Neural progenitor cell (in vitro differentiated cells): ENCODE measurements around the gene RAI1. TPM values are rescaled to one million over a fixed set of nuclear protein-coding genes. Genes with fewer than 3 reads are reported as not detected.

ENCODE experiments used
- DNase-seq: peaks from one replicate; pipeline ENCODE4 v3.0.0-alpha.2; 2016; ENCODE audit warnings: low spot score
- H2AFZ ChIP-seq: fragments of 200-600 bp; sonication (generic); replicated peaks from 2 replicates; pipeline ENCODE4 v1.6.1; 2016; ENCODE audit warnings: antibody characterized with exemption
- H3F3A ChIP-seq: fragments of 200-600 bp; sonication (generic); 2 replicates; pipeline ENCODE4 v1.6.1; 2016; ENCODE audit warnings: antibody characterized with exemption, low read depth
- H3K27ac ChIP-seq: fragments of 200-600 bp; sonication (generic); 2 replicates; pipeline ENCODE4 v1.5.1; 2016; ENCODE audit warnings: mild to moderate bottlenecking
- H3K27me3 ChIP-seq: fragments of 200-600 bp; sonication (generic); 2 replicates; pipeline ENCODE4 v1.6.1; 2016; ENCODE audit warnings: mild to moderate bottlenecking, moderate library complexity
- H3K36me3 ChIP-seq: fragments of 200-600 bp; sonication (generic); 2 replicates; pipeline ENCODE4 v1.5.1; 2016
- H3K4me1 ChIP-seq: fragments of 200-600 bp; sonication (generic); 2 replicates; pipeline ENCODE4 v1.6.1; 2016; ENCODE audit warnings: mixed run types
- H3K4me2 ChIP-seq: fragments of 200-600 bp; sonication (generic); 2 replicates; pipeline ENCODE4 v1.6.1; 2016
- H3K4me3 ChIP-seq: fragments of 200-600 bp; sonication (generic); 2 replicates; pipeline ENCODE4 v1.5.1; 2016
- H3K79me2 ChIP-seq: fragments of 200-600 bp; sonication (generic); 2 replicates; pipeline ENCODE4 v1.6.1; 2016; ENCODE audit warnings: low read depth
- H3K9ac ChIP-seq: fragments of 200-600 bp; sonication (generic); 2 replicates; pipeline ENCODE4 v1.6.1; 2016
- H3K9me3 ChIP-seq: fragments of 200-600 bp; sonication (generic); 2 replicates; pipeline ENCODE4 v1.5.1; 2016; ENCODE audit warnings: low read depth
- H4K20me1 ChIP-seq: fragments of 200-600 bp; sonication (generic); 2 replicates; pipeline ENCODE4 v1.6.1; 2016; ENCODE audit warnings: low read depth
- H3K27ac Mint-ChIP-seq: 3 replicates; pipeline ENCODE4 v1.8.0; 2021; ENCODE audit warnings: mixed read lengths
- H3K27me3 Mint-ChIP-seq: 2 replicates; pipeline ENCODE4 v1.8.0; 2022; ENCODE audit warnings: low read depth, mild to moderate bottlenecking, inconsistent platforms, moderate library complexity, mixed read lengths; ENCODE audit not compliant: insufficient read depth
- H3K36me3 Mint-ChIP-seq: 3 replicates; pipeline ENCODE4 v1.8.0; 2021; ENCODE audit warnings: mixed read lengths
- H3K4me1 Mint-ChIP-seq: 3 replicates; pipeline ENCODE4 v1.8.0; 2021; ENCODE audit warnings: mixed read lengths
- H3K4me3 Mint-ChIP-seq: 3 replicates; pipeline ENCODE4 v1.8.0; 2021; ENCODE audit warnings: mild to moderate bottlenecking, moderate library complexity, mixed read lengths
- H3K9me3 Mint-ChIP-seq: 3 replicates; pipeline ENCODE4 v1.8.0; 2020; ENCODE audit warnings: mixed read lengths
- EZH2 ChIP-seq: fragments of 200-600 bp; sonication (generic); IDR thresholded peaks from 2 replicates; pipeline ENCODE4 v1.6.1; 2017; ENCODE audit warnings: antibody characterized with exemption, mild to moderate bottlenecking, moderate library complexity
- EZH2phosphoT487 ChIP-seq: fragments of 200-600 bp; sonication (generic); IDR thresholded peaks from 2 replicates; pipeline ENCODE4 v1.6.1; 2017; ENCODE audit warnings: antibody characterized with exemption
- total RNA-seq: library from RNA; depleted of rRNA; stranded (reverse); fragments of >200 nt; gene quantifications from 2 replicates; pipeline ENCODE4 v1.2.3, GENCODE V29; 2015; ENCODE audit warnings: low replicate concordance
- TF ChIP-seq, protein P1 (sequence below): fragments of 200-600 bp; sonication (generic); IDR thresholded peaks from 2 replicates; pipeline ENCODE4 v1.5.1; 2017; ENCODE audit warnings: antibody characterized with exemption, mild to moderate bottlenecking

The RAI1 gene
- total RNA-seq, 1 donor from 2014 or later, result 27.4 TPM

- no peak for TF ChIP-seq EZH2phosphoT487
- TF ChIP-seq, protein P1, sequence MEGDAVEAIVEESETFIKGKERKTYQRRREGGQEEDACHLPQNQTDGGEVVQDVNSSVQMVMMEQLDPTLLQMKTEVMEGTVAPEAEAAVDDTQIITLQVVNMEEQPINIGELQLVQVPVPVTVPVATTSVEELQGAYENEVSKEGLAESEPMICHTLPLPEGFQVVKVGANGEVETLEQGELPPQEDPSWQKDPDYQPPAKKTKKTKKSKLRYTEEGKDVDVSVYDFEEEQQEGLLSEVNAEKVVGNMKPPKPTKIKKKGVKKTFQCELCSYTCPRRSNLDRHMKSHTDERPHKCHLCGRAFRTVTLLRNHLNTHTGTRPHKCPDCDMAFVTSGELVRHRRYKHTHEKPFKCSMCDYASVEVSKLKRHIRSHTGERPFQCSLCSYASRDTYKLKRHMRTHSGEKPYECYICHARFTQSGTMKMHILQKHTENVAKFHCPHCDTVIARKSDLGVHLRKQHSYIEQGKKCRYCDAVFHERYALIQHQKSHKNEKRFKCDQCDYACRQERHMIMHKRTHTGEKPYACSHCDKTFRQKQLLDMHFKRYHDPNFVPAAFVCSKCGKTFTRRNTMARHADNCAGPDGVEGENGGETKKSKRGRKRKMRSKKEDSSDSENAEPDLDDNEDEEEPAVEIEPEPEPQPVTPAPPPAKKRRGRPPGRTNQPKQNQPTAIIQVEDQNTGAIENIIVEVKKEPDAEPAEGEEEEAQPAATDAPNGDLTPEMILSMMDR, result peak; percentile 7
- Histone ChIP-seq H3F3A (peaks cover 31% of the 10 kb centered on the region), H4K20me1 (peaks cover 99% of the 10 kb centered on the region), H2AFZ (no peak overlapping the region), H3K4me2 (no peak overlapping the region), H3K27me3 (peaks cover 71% of the 10 kb centered on the region), H3K4me3 (no peak overlapping the region), H3K36me3 (no peaks in the 10 kb centered on the region), H3K27ac (no peak overlapping the region), H3K4me1 (peaks cover 24% of the 10 kb centered on the region), H3K9me3 (no peaks in the 10 kb centered on the region), H3K79me2 (peaks cover 4% of the 10 kb centered on the region), H3K9ac (no peak overlapping the region)
- no peak overlapping the region for H3K27ac Mint-ChIP-seq
- DNase-seq, result no peak
- H3K4me1 Mint-ChIP-seq, result peaks cover 72% of the 10 kb centered on the region
- peaks cover 8% of the 10 kb centered on the region for H3K36me3 Mint-ChIP-seq
- H3K9me3 Mint-ChIP-seq, result no peaks in the 10 kb centered on the region
- H3K27me3 Mint-ChIP-seq, result no peaks in the 10 kb centered on the region
- peak overlapping the region; percentile 64 for H3K4me3 Mint-ChIP-seq
Observed at GRCh38 chr17:17703140-17703919, 22.1 kb downstream of the RAI1 start.

GRCh38 chr17:17704931-17705330 is 23.7 kb downstream of the RAI1 start:
- DNase-seq, result no peak
- H3K4me2 ChIP-seq, result no peak overlapping the region
- H4K20me1 ChIP-seq, result peaks cover 99% of the 10 kb centered on the region
- H3K9ac ChIP-seq, result no peak overlapping the region
- H3K4me3 ChIP-seq, result no peak overlapping the region
- H3K4me3 Mint-ChIP-seq, result no peak overlapping the region
- no peak for TF ChIP-seq EZH2phosphoT487
- TF ChIP-seq, protein P1, result no peak
- no peak for TF ChIP-seq EZH2
- no peaks in the 10 kb centered on the region for H3K27me3 Mint-ChIP-seq
- H2AFZ ChIP-seq, result no peak overlapping the region
- H3K27me3 ChIP-seq, result peaks cover 55% of the 10 kb centered on the region
- no peaks in the 10 kb centered on the region for H3K36me3 ChIP-seq
- H3K9me3 Mint-ChIP-seq, result no peaks in the 10 kb centered on the region
- peaks cover 15% of the 10 kb centered on the region for H3F3A ChIP-seq
- no peaks in the 10 kb centered on the region for H3K79me2 ChIP-seq
- H3K27ac Mint-ChIP-seq, result peak overlapping the region; percentile 69
- peaks cover 8% of the 10 kb centered on the region for H3K36me3 Mint-ChIP-seq
- H3K27ac ChIP-seq, result no peak overlapping the region
- H3K4me1 ChIP-seq, result peaks cover 11% of the 10 kb centered on the region
- no peaks in the 10 kb centered on the region for H3K9me3 ChIP-seq
- peaks cover 70% of the 10 kb centered on the region for H3K4me1 Mint-ChIP-seq

DNA sequence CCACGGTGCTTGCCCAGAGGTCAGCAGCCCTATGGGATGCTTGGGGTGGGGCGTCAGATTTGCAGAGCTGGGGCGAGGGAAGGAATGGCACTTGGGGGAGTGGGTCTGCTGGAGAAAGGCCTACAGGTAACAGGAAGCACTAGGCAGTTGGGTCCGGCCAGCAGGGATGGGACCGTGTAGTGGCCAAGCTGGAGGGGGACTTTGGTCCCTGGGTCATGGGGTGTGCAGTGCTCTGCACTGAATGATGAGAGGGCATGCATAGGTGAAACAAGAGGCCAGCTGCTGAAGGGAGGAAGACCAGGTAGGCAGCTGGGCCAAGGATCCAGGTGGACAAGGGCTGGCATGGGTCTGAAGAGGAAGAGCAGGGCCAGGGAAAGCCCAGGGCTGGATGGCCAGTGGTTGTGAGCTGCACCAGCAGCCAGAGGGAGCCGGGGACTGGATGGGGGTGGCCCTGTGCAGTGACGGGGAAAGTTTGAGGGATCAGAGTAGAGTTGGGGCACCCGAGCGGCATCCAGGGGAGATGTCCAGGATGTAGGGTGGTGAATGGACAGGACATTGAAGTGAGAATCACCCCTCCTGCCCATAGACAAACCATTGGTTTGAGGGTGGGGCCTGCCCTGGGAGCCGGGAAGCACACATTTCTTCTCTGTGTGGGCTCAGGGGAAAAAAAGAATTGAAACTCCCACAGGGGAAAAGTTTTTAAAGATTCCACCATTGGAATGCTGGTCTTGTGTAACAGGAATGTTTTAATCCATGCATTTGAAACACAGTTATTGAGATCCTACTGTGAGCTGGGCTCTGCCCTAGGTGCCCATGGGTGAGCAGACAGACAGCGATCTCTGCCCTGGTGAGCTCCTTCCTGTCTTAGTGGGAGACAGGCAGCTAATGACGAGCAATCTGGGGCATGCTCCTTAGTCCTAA is 25.1 kb downstream of the RAI1 start:
- Histone ChIP-seq H3K9me3 (no peaks in the 10 kb centered on the region), H2AFZ (no peak overlapping the region), H3K4me1 (peaks cover 14% of the 10 kb centered on the region), H3K27ac (no peak overlapping the region), H3K4me2 (no peak overlapping the region), H4K20me1 (peaks cover 99% of the 10 kb centered on the region), H3K27me3 (peaks cover 40% of the 10 kb centered on the region), H3K9ac (no peak overlapping the region), H3K79me2 (no peaks in the 10 kb centered on the region), H3K4me3 (no peak overlapping the region), H3K36me3 (no peaks in the 10 kb centered on the region), H3F3A (peaks cover 10% of the 10 kb centered on the region)
- TF ChIP-seq EZH2phosphoT487 (no peak), EZH2 (no peak)
- TF ChIP-seq, protein P1, result no peak
- Mint-ChIP-seq H3K4me3 (peak overlapping the region; percentile 64), H3K36me3 (peaks cover 8% of the 10 kb centered on the region), H3K9me3 (no peaks in the 10 kb centered on the region), H3K27me3 (no peaks in the 10 kb centered on the region), H3K27ac (peak overlapping the region; percentile 60), H3K4me1 (peaks cover 70% of the 10 kb centered on the region)
- no peak for DNase-seq
